GM12878 (cell line): ENCODE results near the gene SAXO1. TPM values are rescaled to one million over a fixed set of nuclear protein-coding genes. Genes with fewer than 3 reads are reported as not detected.

ENCODE experiments used
- CEBPB ChIP-seq, 2 experiments: fragments of 150-350 bp in 1 of 2; IDR thresholded peaks; 2 replicates each; pipeline ENCODE4 v1.6.1; 2012 to 2014; ENCODE audit warnings: low read depth in 2 of 2, low read length in 2 of 2, borderline replicate concordance in 1 of 2, inconsistent platforms in 1 of 2
- CHD1 ChIP-seq: IDR thresholded peaks from 2 replicates; pipeline ENCODE4 v1.6.1; 2012; ENCODE audit warnings: low read depth, low read length, improper control_type of control experiment
- EED ChIP-seq: sonication (generic); IDR thresholded peaks from 2 replicates; pipeline ENCODE4 v1.6.1; 2016; ENCODE audit warnings: antibody characterized with exemption, low read depth
- NFYB ChIP-seq: IDR thresholded peaks from 2 replicates; pipeline ENCODE4 v1.6.1; 2011; ENCODE audit warnings: low read depth, mild to moderate bottlenecking, low read length, improper control_type of control experiment, moderate library complexity; ENCODE audit not compliant: insufficient read depth
- NR2C1 ChIP-seq: fragments of 450-650 bp; IDR thresholded peaks from 2 replicates; pipeline ENCODE4 v1.6.1; 2017; ENCODE audit warnings: antibody characterized with exemption, mild to moderate bottlenecking, moderate library complexity
- RBBP5 ChIP-seq: fragments of 200-600 bp; sonication (generic); conservative IDR thresholded peaks from 2 replicates; pipeline ENCODE4 v1.6.1; 2016
- SUPT20H ChIP-seq: IDR thresholded peaks from 2 replicates; pipeline ENCODE4 v1.6.1; 2011; ENCODE audit warnings: low read depth, mild to moderate bottlenecking, low read length, moderate library complexity, borderline replicate concordance; ENCODE audit not compliant: control insufficient read depth
- TAF1 ChIP-seq: IDR thresholded peaks from 2 replicates; pipeline ENCODE4 v1.6.1; 2011; ENCODE audit warnings: mild to moderate bottlenecking, low read depth, low read length, borderline replicate concordance
- polyA plus RNA-seq, 11 experiments: library from polyadenylated mRNA; depleted of rRNA in 4 of 11; unstranded in 6 of 11; stranded (reverse) in 5 of 11; fragments of >200 nt; fragmentation: Nextera tagmentation in 4 of 11; fragmentation: Illumina TruSeq in 1 of 11; extraction: Ambion mirVana in 4 of 11; extraction: Trizol in 1 of 11; gene quantifications; 1 replicate in 1 of 11; 2 replicates in 10 of 11; pipeline versions ENCODE4 v1.2.1 to v1.2.3, GENCODE V29; 2011 to 2016; ENCODE audit warnings: inconsistent platforms in 2 of 11, missing spikeins in 2 of 11, low read depth in 1 of 11
- total RNA-seq, 4 experiments: library from RNA; depleted of rRNA in 3 of 4; stranded (reverse); fragments of >200 nt in 3 of 4; fragmentation: Illumina TruSeq in 1 of 4; extraction: Trizol in 1 of 4; gene quantifications; 2 replicates each; pipeline versions ENCODE4 v1.2.1 to v1.2.3, GENCODE V29; 2013 to 2021
- TF ChIP-seq, protein P1 (sequence below): IDR thresholded peaks from 2 replicates; pipeline ENCODE4 v1.6.1; 2011; ENCODE audit warnings: borderline replicate concordance, low read depth, mild to moderate bottlenecking, moderate library complexity, low read length; ENCODE audit not compliant: insufficient read depth, poor library complexity, severe bottlenecking
- TF ChIP-seq, protein P2 (sequence below): fragments of 450-650 bp; IDR thresholded peaks from 2 replicates; pipeline ENCODE4 v1.6.1; 2016; ENCODE audit warnings: mild to moderate bottlenecking, moderate library complexity, borderline replicate concordance
- TF ChIP-seq, protein P3 (sequence below): fragments of 450-650 bp; IDR thresholded peaks from 2 replicates; pipeline ENCODE4 v1.6.1; 2017; ENCODE audit warnings: borderline replicate concordance

SAXO1 gene
- total and polyA plus RNA-seq, 10 of the 15 experiments (the other 5 are each of a cell fraction or from before 2014, with no cell fraction given): under 0.01 to 0.01 TPM; not detected in 8

DNA sequence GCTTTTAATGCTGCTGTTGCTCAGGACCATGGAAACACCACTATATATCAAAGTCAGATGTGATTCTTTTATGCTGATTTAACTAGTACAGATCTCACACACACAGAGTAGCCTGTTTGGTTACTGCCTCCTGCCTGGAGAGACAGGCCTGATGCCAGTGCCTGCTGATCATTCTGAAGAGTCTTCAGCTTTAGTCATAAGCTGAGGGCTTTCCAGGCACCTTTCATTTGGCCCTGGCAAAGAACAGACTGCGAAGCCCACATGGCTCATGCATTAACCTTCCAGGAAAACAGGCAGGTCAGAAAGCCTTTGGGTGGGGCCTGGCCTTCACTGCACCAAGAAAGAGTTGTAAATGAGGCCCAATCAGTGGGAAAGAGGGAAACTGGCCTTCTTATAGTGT is 144.7 kb downstream of the SAXO1 start (continued):
- TF ChIP-seq, protein P1, sequence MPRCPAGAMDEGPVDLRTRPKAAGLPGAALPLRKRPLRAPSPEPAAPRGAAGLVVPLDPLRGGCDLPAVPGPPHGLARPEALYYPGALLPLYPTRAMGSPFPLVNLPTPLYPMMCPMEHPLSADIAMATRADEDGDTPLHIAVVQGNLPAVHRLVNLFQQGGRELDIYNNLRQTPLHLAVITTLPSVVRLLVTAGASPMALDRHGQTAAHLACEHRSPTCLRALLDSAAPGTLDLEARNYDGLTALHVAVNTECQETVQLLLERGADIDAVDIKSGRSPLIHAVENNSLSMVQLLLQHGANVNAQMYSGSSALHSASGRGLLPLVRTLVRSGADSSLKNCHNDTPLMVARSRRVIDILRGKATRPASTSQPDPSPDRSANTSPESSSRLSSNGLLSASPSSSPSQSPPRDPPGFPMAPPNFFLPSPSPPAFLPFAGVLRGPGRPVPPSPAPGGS: no peak
- TF ChIP-seq NFYB: no peak
- TF ChIP-seq NR2C1: no peak
- TF ChIP-seq CHD1: no peak
- no peak for TF ChIP-seq TAF1
- TF ChIP-seq, protein P2, sequence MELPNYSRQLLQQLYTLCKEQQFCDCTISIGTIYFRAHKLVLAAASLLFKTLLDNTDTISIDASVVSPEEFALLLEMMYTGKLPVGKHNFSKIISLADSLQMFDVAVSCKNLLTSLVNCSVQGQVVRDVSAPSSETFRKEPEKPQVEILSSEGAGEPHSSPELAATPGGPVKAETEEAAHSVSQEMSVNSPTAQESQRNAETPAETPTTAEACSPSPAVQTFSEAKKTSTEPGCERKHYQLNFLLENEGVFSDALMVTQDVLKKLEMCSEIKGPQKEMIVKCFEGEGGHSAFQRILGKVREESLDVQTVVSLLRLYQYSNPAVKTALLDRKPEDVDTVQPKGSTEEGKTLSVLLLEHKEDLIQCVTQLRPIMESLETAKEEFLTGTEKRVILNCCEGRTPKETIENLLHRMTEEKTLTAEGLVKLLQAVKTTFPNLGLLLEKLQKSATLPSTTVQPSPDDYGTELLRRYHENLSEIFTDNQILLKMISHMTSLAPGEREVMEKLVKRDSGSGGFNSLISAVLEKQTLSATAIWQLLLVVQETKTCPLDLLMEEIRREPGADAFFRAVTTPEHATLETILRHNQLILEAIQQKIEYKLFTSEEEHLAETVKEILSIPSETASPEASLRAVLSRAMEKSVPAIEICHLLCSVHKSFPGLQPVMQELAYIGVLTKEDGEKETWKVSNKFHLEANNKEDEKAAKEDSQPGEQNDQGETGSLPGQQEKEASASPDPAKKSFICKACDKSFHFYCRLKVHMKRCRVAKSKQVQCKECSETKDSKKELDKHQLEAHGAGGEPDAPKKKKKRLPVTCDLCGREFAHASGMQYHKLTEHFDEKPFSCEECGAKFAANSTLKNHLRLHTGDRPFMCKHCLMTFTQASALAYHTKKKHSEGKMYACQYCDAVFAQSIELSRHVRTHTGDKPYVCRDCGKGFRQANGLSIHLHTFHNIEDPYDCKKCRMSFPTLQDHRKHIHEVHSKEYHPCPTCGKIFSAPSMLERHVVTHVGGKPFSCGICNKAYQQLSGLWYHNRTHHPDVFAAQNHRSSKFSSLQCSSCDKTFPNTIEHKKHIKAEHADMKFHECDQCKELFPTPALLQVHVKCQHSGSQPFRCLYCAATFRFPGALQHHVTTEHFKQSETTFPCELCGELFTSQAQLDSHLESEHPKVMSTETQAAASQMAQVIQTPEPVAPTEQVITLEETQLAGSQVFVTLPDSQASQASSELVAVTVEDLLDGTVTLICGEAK: no peak
- TF ChIP-seq, protein P3, sequence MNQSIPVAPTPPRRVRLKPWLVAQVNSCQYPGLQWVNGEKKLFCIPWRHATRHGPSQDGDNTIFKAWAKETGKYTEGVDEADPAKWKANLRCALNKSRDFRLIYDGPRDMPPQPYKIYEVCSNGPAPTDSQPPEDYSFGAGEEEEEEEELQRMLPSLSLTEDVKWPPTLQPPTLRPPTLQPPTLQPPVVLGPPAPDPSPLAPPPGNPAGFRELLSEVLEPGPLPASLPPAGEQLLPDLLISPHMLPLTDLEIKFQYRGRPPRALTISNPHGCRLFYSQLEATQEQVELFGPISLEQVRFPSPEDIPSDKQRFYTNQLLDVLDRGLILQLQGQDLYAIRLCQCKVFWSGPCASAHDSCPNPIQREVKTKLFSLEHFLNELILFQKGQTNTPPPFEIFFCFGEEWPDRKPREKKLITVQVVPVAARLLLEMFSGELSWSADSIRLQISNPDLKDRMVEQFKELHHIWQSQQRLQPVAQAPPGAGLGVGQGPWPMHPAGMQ: no peak
- no peak for TF ChIP-seq SUPT20H
- TF ChIP-seq EED: no peak
- no peak for TF ChIP-seq CEBPB (IDR thresholded peaks at IDR 0.05; ENCODE audit: borderline replicate concordance in 1 of 2, low read depth in 2 of 2, low read length in 2 of 2)
- no peak for TF ChIP-seq RBBP5
